AG04449 (cell line): ENCODE measurements around the gene TGFBR3.

Experiments used
- CTCF ChIA-PET: fragments of 350-600 bp; formaldehyde crosslinking; extraction: SDS; loops from one replicate; lab custom pipeline; 2021; ENCODE audit warnings: antibody characterized with exemption; lab: Yijun Ruan, JAX
- POLR2A ChIA-PET: fragments of 400-600, 350-600 bp; formaldehyde crosslinking; extraction: SDS; loops from one replicate; lab custom pipeline; 2020; ENCODE audit warnings: antibody characterized with exemption, inconsistent platforms; lab: Yijun Ruan, JAX
- DNase-seq: peaks from one replicate; pipeline ENCODE4 v3.0.0-alpha.2; 2010; ENCODE audit warnings: low read depth, low spot score
- H3K4me3 ChIP-seq: 2 replicates; pipeline ENCODE4 v1.5.1; 2011; ENCODE audit warnings: low read depth, mild to moderate bottlenecking, control low read depth, low read length
- TF ChIP-seq, protein P1 (sequence below): IDR thresholded peaks from one replicate; pipeline ENCODE4 v1.5.1; 2011; ENCODE audit warnings: mild to moderate bottlenecking, moderate library complexity, low read length, control low read depth, inconsistent platforms; ENCODE audit not compliant: insufficient read depth; ENCODE audit errors: missing control alignments

TGFBR3 gene

DNA sequence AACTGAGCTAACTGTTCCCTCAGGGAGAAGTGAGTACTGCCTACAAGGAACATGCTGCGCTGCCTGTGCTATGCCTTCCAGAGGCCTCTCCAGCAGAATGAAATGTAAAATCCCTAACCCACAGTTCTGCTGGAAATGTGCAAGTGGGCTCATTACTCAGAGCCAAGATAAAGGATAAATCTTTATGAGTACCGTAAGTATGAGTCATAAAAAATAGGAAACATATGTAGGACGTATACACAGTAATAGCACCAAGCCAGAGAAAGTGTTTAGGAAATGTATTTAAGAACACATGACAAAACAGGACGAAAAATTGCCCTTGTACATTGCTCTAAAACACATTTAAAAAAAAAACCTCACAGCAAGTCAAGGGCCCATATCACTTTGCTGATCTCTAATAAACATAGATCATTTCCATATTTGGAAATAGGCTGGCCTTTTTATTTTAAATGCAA lies 104.6 kb downstream of the TGFBR3 start:
- TF ChIP-seq, protein P1, sequence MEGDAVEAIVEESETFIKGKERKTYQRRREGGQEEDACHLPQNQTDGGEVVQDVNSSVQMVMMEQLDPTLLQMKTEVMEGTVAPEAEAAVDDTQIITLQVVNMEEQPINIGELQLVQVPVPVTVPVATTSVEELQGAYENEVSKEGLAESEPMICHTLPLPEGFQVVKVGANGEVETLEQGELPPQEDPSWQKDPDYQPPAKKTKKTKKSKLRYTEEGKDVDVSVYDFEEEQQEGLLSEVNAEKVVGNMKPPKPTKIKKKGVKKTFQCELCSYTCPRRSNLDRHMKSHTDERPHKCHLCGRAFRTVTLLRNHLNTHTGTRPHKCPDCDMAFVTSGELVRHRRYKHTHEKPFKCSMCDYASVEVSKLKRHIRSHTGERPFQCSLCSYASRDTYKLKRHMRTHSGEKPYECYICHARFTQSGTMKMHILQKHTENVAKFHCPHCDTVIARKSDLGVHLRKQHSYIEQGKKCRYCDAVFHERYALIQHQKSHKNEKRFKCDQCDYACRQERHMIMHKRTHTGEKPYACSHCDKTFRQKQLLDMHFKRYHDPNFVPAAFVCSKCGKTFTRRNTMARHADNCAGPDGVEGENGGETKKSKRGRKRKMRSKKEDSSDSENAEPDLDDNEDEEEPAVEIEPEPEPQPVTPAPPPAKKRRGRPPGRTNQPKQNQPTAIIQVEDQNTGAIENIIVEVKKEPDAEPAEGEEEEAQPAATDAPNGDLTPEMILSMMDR: no peak
- H3K4me3 ChIP-seq: no peak overlapping the region
- DNase-seq: peak; percentile 87
- ChIA-PET CTCF (interaction anchor here (1.1 to 2.2 kb wide), 6 partner anchors 11 to 257 kb away, joined by 3 to 9 read pairs (median 4); no protein-coding TSS in a partner anchor), POLR2A (interaction anchor here (0.8 kb wide), 1 partner anchor 14 kb away, joined by 3 read pairs; no protein-coding TSS in a partner anchor)

DNA sequence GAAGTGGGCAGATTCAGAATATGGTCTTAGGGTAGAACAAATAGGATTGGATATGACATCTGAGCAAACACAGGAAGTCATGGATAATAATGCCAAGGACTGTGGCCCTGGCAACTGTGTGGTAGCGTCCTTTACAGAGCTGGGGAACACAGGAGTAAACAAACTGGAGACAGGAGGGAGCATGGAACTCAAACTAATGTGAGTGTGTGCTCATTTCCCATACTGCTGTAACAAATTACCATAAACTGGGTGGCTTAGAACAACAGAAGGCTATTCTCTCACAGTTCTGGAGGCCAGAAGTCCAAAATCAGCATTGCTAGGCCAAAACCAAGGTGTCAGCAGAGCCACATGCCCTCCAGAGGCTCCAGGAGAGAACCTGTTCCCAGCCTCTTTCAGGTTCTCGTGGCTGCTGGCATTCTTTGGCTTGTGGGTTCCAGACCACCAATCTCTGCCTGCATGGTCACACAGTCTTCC lies 106.4 kb downstream of the TGFBR3 start:
- POLR2A ChIA-PET: no interaction called here
- DNase-seq: no peak
- no peak overlapping the region for H3K4me3 ChIP-seq
- CTCF ChIA-PET: no interaction called here
- TF ChIP-seq, protein P1: no peak

DNA sequence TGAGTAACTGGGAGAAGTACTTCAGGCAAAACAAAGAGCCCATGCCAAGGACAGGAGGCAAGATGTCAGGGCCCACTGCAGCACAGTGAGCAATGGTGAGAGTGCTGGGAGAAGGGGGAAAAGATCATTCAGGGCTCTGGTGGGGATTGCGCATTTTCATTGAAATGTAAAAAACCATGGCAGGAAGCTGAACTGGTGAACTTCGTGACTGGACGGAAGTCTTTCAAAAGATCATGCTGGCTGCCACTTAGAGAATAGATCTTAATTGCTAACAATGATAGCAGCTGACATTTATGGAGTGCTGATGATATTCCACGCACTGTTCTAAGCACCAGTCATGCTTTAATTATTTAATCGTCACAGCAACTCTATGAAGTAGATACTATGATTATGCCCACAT lies 107.0 kb downstream of the TGFBR3 start:
- no peak overlapping the region for H3K4me3 ChIP-seq
- DNase-seq: no peak
- CTCF ChIA-PET: no interaction called here
- TF ChIP-seq, protein P1: no peak
- POLR2A ChIA-PET: no interaction called here

DNA sequence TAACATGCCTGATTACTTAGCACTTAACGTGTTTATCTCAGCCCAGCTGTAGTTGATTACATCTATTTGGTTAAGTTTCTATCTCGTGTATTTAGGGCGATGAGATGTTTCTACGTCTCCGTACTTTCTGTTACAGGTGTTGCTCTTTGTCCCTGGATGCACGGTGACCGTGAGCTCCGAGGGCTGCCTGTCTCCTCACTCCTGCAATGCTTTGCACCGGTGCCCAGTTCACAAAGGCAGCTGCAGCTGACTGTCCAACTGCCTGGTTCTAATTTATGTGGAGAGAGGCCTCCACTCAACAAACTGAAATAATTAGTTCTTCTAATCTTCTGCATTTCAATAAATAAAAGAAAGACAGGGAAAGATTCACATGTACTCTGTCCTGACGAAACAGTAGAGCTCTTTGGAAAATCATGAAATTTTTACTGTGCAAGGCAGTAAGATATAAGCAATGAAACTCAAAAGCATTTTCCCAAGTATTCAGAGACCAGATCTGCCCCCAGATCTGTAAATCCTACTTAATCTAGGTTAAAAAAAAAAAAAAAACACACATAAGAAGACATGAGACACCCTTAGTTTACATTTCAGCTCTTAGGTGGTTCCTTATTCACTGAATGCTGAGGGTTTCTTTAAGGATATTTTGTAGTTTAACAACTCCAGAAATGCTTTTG lies 108.2 kb downstream of the TGFBR3 start:
- CTCF ChIA-PET: no interaction called here
- DNase-seq: no peak
- POLR2A ChIA-PET: no interaction called here
- TF ChIP-seq, protein P1: no peak
- no peak overlapping the region for H3K4me3 ChIP-seq

DNA sequence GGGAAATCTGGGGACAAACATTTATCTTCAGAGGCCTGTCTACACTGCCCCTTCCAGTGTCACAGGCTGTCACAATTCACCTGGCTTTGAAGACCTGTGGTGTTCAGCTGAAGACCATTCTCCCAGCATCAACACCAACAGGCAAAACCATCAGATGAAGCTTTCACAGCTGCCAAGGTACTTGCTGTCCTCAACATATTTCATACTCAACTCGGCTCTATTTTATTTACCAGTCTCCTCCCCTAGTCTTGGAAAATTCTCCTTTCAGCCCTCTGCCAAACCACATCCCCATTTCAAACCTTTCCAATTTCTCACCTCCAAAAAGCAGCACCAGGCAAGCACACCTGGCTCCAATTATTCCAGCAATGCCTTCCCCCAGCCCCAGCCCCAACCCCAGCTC lies 108.8 kb downstream of the TGFBR3 start:
- TF ChIP-seq, protein P1: no peak
- no peak overlapping the region for H3K4me3 ChIP-seq
- no peak for DNase-seq
- ChIA-PET CTCF (interaction anchor here (0.9 to 2.0 kb wide), 2 partner anchors 15 to 265 kb away, joined by 3 to 10 read pairs; no protein-coding TSS in a partner anchor), POLR2A (no interaction called here)

DNA sequence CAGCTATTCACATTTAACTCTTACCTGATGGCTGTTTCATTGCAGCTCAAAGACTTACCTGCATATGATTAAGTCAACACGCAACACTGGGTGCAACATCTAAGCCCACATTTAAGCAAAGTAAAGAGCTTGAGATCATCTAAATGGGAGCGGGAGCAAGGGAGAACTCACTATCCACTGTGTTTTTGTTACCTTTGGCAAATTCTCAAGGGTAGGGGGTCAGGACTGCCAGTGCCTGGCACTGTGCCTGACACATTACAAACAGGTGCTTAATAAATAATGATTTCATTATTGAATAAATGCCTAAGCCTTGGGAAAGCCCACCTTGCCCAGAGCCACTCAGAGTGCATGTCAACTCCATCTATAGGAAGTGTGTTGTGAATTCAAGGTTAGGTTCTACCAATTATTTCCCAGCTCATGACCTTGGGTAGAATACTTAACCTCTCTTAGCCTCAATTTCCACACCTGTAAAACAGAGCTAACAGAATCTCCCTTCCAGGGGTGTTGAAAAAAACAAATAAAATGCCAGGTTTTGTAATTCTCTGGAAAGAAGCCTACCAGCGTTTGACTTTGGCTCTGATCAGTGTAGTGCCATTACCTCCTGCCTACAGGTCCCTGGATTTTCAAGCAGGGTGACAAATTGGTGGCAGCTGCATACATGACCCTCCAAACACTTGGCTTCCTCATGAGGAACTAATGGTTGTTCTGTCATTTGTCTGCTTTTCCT lies 109.7 kb downstream of the TGFBR3 start:
- CTCF ChIA-PET: interaction anchor here (0.9 to 2.0 kb wide), 4 partner anchors 16 to 264 kb away, joined by 3 to 10 read pairs (median 4); no protein-coding TSS in a partner anchor
- TF ChIP-seq, protein P1: no peak
- no peak for DNase-seq
- POLR2A ChIA-PET: no interaction called here
- H3K4me3 ChIP-seq: no peak overlapping the region
